H9 (cell line): Measurements from ENCODE around the gene GATA5. TPM values are rescaled to one million over a fixed set of nuclear protein-coding genes. Genes with fewer than 3 reads are reported as not detected.

Experiments
- DNase-seq: peaks from one replicate; pipeline ENCODE4 v3.0.0-alpha.2; 2017
- H2AFZ ChIP-seq: one replicate; pipeline ENCODE4 v1.6.1; 2013; ENCODE audit warnings: mild to moderate bottlenecking, low read length, control low read depth, moderate library complexity
- H2AK5ac ChIP-seq: 2 replicates; pipeline ENCODE4 v1.6.1; 2013; ENCODE audit warnings: low read length, control low read depth, mixed read lengths; ENCODE audit not compliant: insufficient read length
- H2BK120ac ChIP-seq: one replicate; pipeline ENCODE4 v1.6.1; 2013; ENCODE audit warnings: low read depth, mild to moderate bottlenecking, low read length, control low read depth, inconsistent platforms; ENCODE audit not compliant: poor library complexity, severe bottlenecking
- H2BK12ac ChIP-seq: 2 replicates; pipeline ENCODE4 v1.6.1; 2013; ENCODE audit warnings: low read length, control low read depth, mixed read lengths, low read depth; ENCODE audit not compliant: insufficient read length
- H2BK15ac ChIP-seq: 2 replicates; pipeline ENCODE4 v1.6.1; 2013; ENCODE audit warnings: low read depth, low read length, control low read depth
- H2BK20ac ChIP-seq: one replicate; pipeline ENCODE4 v1.6.1; 2013; ENCODE audit warnings: low read depth, mild to moderate bottlenecking, low read length, control low read depth, inconsistent platforms; ENCODE audit not compliant: poor library complexity, severe bottlenecking
- H2BK5ac ChIP-seq: 2 replicates; pipeline ENCODE4 v1.6.1; 2013; ENCODE audit warnings: low read length, control low read depth, mixed read lengths; ENCODE audit not compliant: insufficient read length
- H3K14ac ChIP-seq: 2 replicates; pipeline ENCODE4 v1.6.1; 2013; ENCODE audit warnings: low read length, control low read depth; ENCODE audit not compliant: insufficient read depth
- H3K18ac ChIP-seq: 2 replicates; pipeline ENCODE4 v1.6.1; 2013; ENCODE audit warnings: low read depth, mild to moderate bottlenecking, mixed read lengths, low read length, control low read depth; ENCODE audit not compliant: insufficient read length
- H3K23ac ChIP-seq: 2 replicates; pipeline ENCODE4 v1.6.1; 2013; ENCODE audit warnings: low read length, control low read depth, mixed read lengths, low read depth; ENCODE audit not compliant: insufficient read length
- H3K23me2 ChIP-seq: 2 replicates; pipeline ENCODE4 v1.6.1; 2013; ENCODE audit warnings: low read depth, mild to moderate bottlenecking, mixed read lengths, low read length, control low read depth; ENCODE audit not compliant: insufficient read length, poor library complexity, severe bottlenecking
- H3K27ac ChIP-seq: 2 replicates; pipeline ENCODE4 v1.5.1; 2013; ENCODE audit warnings: low read length, control low read depth, mixed read lengths, low read depth; ENCODE audit not compliant: insufficient read length
- H3K27me3 ChIP-seq: 2 replicates; pipeline ENCODE4 v1.6.1; 2013; ENCODE audit warnings: low read length, control low read depth, inconsistent platforms; ENCODE audit not compliant: insufficient read depth
- H3K4ac ChIP-seq: 2 replicates; pipeline ENCODE4 v1.6.1; 2013; ENCODE audit warnings: low read depth, mild to moderate bottlenecking, control low read depth, inconsistent platforms, low read length, moderate library complexity
- H3K4me1 ChIP-seq: 2 replicates; pipeline ENCODE4 v1.6.1; 2013; ENCODE audit warnings: low read length, control low read depth, inconsistent platforms; ENCODE audit not compliant: insufficient read depth
- H3K4me2 ChIP-seq: 2 replicates; pipeline ENCODE4 v1.6.1; 2013; ENCODE audit warnings: low read length, control low read depth, mixed read lengths; ENCODE audit not compliant: insufficient read length, insufficient read depth
- H3K56ac ChIP-seq: 2 replicates; pipeline ENCODE4 v1.6.1; 2013; ENCODE audit warnings: low read depth, mild to moderate bottlenecking, mixed read lengths, low read length, control low read depth; ENCODE audit not compliant: insufficient read length
- H3K79me1 ChIP-seq: 2 replicates; pipeline ENCODE4 v1.6.1; 2013; ENCODE audit warnings: low read depth, mild to moderate bottlenecking, moderate library complexity, low read length, control low read depth, inconsistent platforms; ENCODE audit not compliant: insufficient read depth, poor library complexity, severe bottlenecking
- H3K79me2 ChIP-seq: 2 replicates; pipeline ENCODE4 v1.6.1; 2013; ENCODE audit warnings: low read length, control low read depth, inconsistent platforms; ENCODE audit not compliant: insufficient read depth
- H3K9ac ChIP-seq: 2 replicates; pipeline ENCODE4 v1.6.1; 2013; ENCODE audit warnings: low read length, control low read depth, mixed read lengths; ENCODE audit not compliant: insufficient read length; ENCODE audit errors: extremely low read depth
- H3K9me3 ChIP-seq: one replicate; pipeline ENCODE4 v1.6.1; 2013; ENCODE audit warnings: low read depth, low read length, inconsistent platforms; ENCODE audit not compliant: control insufficient read depth
- H3T11ph ChIP-seq: one replicate; pipeline ENCODE4 v1.6.1; 2013; ENCODE audit warnings: mild to moderate bottlenecking, low read length, control low read depth, inconsistent platforms
- H4K20me1 ChIP-seq: one replicate; pipeline ENCODE4 v1.6.1; 2013; ENCODE audit not compliant: control insufficient read depth, insufficient read length, insufficient read depth
- H4K5ac ChIP-seq: 2 replicates; pipeline ENCODE4 v1.6.1; 2013; ENCODE audit warnings: low read depth, mild to moderate bottlenecking, mixed read lengths, low read length, control low read depth; ENCODE audit not compliant: insufficient read length
- H4K8ac ChIP-seq: replicated peaks from 2 replicates; pipeline ENCODE4 v1.6.1; 2013; ENCODE audit warnings: low read length, control low read depth, mixed read lengths, low read depth; ENCODE audit not compliant: insufficient read length
- H4K91ac ChIP-seq: 2 replicates; pipeline ENCODE4 v1.6.1; 2013; ENCODE audit warnings: low read depth, mild to moderate bottlenecking, moderate library complexity, mixed read lengths, low read length, control low read depth; ENCODE audit not compliant: insufficient read length
- H3K27ac Mint-ChIP-seq, 3 experiments: 2 replicates in 2 of 3; 3 replicates in 1 of 3; pipeline ENCODE4 v1.8.0; 2020 to 2021; ENCODE audit warnings: mixed read lengths in 3 of 3, mild to moderate bottlenecking in 1 of 3, moderate library complexity in 1 of 3
- H3K27me3 Mint-ChIP-seq: 2 replicates; pipeline ENCODE4 v1.8.0; 2021; ENCODE audit warnings: low read depth, mild to moderate bottlenecking, moderate library complexity, mixed read lengths
- H3K36me3 Mint-ChIP-seq, 3 experiments: 2 replicates in 2 of 3; 3 replicates in 1 of 3; pipeline ENCODE4 v1.8.0; 2020 to 2021; ENCODE audit warnings: low read depth in 3 of 3, mixed read lengths in 3 of 3; ENCODE audit not compliant: insufficient read depth in 1 of 3
- H3K4me1 Mint-ChIP-seq, 2 experiments: 2 replicates each; pipeline ENCODE4 v1.8.0; 2020; ENCODE audit warnings: mixed read lengths in 2 of 2
- H3K4me3 Mint-ChIP-seq, 2 experiments: 2 replicates in 1 of 2; 3 replicates in 1 of 2; pipeline ENCODE4 v1.8.0; 2020 to 2021; ENCODE audit warnings: mild to moderate bottlenecking in 2 of 2, mixed read lengths in 2 of 2, moderate library complexity in 1 of 2
- H3K9me3 Mint-ChIP-seq, 2 experiments: 2 replicates in 1 of 2; 3 replicates in 1 of 2; pipeline ENCODE4 v1.8.0; 2020; ENCODE audit warnings: mild to moderate bottlenecking in 2 of 2, mixed read lengths in 2 of 2, moderate library complexity in 1 of 2
- WGBS: extraction: QIAGEN DNeasy Blood & Tissue Kit; methylation state at CpG from one replicate; pipeline ENCODE4 v1.1.7; 2013; ENCODE audit warnings: missing lambda C conversion rate, low lambda C conversion rate, mixed read lengths; ENCODE audit not compliant: insufficient read length; ENCODE audit errors: extremely low coverage; 5-methylcytosine and 5-hydroxymethylcytosine counted together
- total RNA-seq: library from RNA; stranded (reverse); gene quantifications from 2 replicates; pipeline ENCODE4 v1.2.1, GENCODE V29; 2021
- TF ChIP-seq, protein P1 (sequence below): fragments of 200-600 bp; sonication (generic); conservative IDR thresholded peaks from 3 replicates; pipeline ENCODE4 v1.8.0; 2021; ENCODE audit warnings: antibody characterized with exemption, mild to moderate bottlenecking

GATA5 gene
- total RNA-seq, 1 experiment from 2014 or later = 0.24 TPM

DNA sequence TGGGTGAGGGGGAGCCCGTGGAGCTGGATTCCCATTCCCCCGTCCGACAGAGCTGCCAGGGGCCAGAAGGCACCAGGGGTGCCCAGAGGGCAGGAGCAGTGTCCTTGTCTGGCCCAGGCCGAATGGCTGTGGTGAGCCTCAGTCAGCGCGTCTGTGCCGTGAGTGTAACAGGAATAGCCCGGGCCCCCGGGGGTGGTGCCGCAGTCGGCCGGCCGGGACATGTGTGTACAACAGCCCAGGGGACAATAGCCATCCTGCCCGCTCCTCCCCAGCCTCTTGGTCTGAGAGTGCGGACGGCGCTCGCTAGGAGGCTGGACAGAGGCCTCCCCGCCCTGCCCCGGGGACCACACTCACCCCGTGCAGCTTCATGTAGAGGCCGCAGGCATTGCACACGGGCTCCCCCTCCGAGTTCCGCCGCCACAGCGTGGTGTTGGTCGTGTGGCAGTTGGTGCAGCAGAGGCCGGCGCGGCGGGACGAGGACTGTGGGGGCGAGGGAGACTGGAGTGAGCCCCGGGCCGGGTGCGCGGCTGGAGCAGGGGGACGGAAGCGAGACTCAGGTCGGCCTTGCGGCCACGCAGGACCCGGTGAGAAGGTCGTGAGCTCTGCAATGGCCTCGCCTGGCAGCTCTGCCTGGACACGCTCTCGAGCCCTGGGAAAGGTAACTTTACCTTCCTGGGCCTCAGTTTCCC, 9.6 kb downstream of the GATA5 start:
- H3K23ac ChIP-seq = no peak overlapping the region
- H4K20me1 ChIP-seq = no peaks in the 10 kb centered on the region
- no peak overlapping the region for H3T11ph ChIP-seq
- no peak overlapping the region for H3K9ac ChIP-seq
- H3K4me1 ChIP-seq = no peaks in the 10 kb centered on the region
- H3K27ac ChIP-seq = no peak overlapping the region
- no peak overlapping the region for H2AFZ ChIP-seq
- no peak overlapping the region for H3K4me3 Mint-ChIP-seq
- no peak overlapping the region for H2BK15ac ChIP-seq
- no peak overlapping the region for H4K8ac ChIP-seq
- H3K27me3 Mint-ChIP-seq = peaks cover 16% of the 10 kb centered on the region
- H3K9me3 Mint-ChIP-seq = no peaks in the 10 kb centered on the region
- no peak for DNase-seq
- no peak overlapping the region for H3K27ac Mint-ChIP-seq
- no peak overlapping the region for H3K4me2 ChIP-seq
- no peak overlapping the region for H3K4ac ChIP-seq
- H2BK12ac ChIP-seq = no peak overlapping the region
- H3K79me1 ChIP-seq = no peaks in the 10 kb centered on the region
- H3K79me2 ChIP-seq = no peaks in the 10 kb centered on the region
- H3K14ac ChIP-seq = no peak overlapping the region
- WGBS = no CpG with 5 or more reads among the region's 48 CpGs
- no peaks in the 10 kb centered on the region for H3K36me3 Mint-ChIP-seq
- H2AK5ac ChIP-seq = no peak overlapping the region
- H4K91ac ChIP-seq = no peak overlapping the region
- no peaks in the 10 kb centered on the region for H3K9me3 ChIP-seq
- H2BK5ac ChIP-seq = no peak overlapping the region
- no peak overlapping the region for H3K56ac ChIP-seq
- H3K18ac ChIP-seq = no peak overlapping the region
- H2BK120ac ChIP-seq = no peak overlapping the region
- peaks cover 0 to 8% of the 10 kb centered on the region in 2 experiments; a peak in 2 of 4 replicates for H3K4me1 Mint-ChIP-seq
- H3K27me3 ChIP-seq = no peaks in the 10 kb centered on the region
- no peak overlapping the region for H2BK20ac ChIP-seq
- H3K23me2 ChIP-seq = no peaks in the 10 kb centered on the region
- H4K5ac ChIP-seq = no peak overlapping the region
- TF ChIP-seq, protein P1, sequence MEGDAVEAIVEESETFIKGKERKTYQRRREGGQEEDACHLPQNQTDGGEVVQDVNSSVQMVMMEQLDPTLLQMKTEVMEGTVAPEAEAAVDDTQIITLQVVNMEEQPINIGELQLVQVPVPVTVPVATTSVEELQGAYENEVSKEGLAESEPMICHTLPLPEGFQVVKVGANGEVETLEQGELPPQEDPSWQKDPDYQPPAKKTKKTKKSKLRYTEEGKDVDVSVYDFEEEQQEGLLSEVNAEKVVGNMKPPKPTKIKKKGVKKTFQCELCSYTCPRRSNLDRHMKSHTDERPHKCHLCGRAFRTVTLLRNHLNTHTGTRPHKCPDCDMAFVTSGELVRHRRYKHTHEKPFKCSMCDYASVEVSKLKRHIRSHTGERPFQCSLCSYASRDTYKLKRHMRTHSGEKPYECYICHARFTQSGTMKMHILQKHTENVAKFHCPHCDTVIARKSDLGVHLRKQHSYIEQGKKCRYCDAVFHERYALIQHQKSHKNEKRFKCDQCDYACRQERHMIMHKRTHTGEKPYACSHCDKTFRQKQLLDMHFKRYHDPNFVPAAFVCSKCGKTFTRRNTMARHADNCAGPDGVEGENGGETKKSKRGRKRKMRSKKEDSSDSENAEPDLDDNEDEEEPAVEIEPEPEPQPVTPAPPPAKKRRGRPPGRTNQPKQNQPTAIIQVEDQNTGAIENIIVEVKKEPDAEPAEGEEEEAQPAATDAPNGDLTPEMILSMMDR = no peak
